T-helper 22 cell (primary cell): Measurements from ENCODE around the gene MYL12B.

Experiments
- DNase-seq: peaks from one replicate; pipeline ENCODE4 v3.0.0-alpha.2; 2020; ENCODE audit warnings: low read depth

The MYL12B gene

GRCh38 chr18:3235846-3236245, 26.1 kb upstream of the MYL12B start:
- DNase-seq: no peak

GRCh38 chr18:3236470-3236869, 25.5 kb upstream of the MYL12B start:
- DNase-seq: no peak

DNA sequence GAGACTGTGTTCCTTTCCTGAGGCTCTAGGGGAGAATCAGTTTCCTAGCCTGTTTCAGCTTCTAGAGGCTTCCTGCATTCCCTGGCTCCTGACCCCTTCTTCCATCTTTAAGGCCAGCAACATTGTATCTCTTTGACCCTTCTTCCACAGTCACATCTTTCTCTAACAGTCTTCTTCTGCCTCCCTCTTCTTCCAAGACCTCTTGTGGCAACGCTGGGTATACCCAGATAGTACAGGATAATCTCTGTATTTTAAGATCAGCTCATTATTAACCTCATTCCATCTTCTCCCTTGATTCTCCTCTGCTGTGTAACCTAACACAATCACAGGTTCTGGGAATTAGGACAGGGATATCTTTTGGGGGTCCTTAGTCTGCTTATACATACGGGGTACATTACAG, 23.2 kb upstream of the MYL12B start:
- no peak for DNase-seq

DNA sequence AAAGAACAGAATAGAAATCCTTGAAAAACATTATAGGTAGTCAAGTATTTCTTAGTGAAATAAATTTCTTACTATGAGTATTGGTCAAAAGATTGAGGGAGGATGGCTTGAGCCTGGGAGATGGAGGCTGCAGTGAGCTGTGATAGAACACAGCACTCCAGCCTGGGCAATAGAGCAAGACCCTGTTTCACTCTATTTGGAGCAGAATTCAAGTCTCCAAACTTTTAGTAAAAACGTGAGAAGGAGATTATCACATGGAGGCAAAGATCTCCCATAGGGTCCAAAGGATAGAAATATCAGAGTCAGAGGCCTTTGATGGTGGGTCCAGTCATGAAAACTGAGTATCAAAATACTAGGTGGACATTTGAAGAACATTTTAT, 16.8 kb upstream of the MYL12B start:
- no peak for DNase-seq

- peak; percentile 53 for DNase-seq
Measured at GRCh38 chr18:3245853-3246634, 15.9 kb upstream of the MYL12B start.

- DNase-seq: no peak
Measured at GRCh38 chr18:3246635-3247239, 15.2 kb upstream of the MYL12B start.

GRCh38 chr18:3247240-3248061, 14.5 kb upstream of the MYL12B start, which contains the start of gene MYL12A:
MYL12A (plus strand) TSS chr18:3247801; CDS start chr18:3253248, 5,447 bp downstream.
- peak; percentile 82 for DNase-seq

- DNase-seq: no peak
Measured at GRCh38 chr18:3248062-3248657, 13.8 kb upstream of the MYL12B start.

DNA sequence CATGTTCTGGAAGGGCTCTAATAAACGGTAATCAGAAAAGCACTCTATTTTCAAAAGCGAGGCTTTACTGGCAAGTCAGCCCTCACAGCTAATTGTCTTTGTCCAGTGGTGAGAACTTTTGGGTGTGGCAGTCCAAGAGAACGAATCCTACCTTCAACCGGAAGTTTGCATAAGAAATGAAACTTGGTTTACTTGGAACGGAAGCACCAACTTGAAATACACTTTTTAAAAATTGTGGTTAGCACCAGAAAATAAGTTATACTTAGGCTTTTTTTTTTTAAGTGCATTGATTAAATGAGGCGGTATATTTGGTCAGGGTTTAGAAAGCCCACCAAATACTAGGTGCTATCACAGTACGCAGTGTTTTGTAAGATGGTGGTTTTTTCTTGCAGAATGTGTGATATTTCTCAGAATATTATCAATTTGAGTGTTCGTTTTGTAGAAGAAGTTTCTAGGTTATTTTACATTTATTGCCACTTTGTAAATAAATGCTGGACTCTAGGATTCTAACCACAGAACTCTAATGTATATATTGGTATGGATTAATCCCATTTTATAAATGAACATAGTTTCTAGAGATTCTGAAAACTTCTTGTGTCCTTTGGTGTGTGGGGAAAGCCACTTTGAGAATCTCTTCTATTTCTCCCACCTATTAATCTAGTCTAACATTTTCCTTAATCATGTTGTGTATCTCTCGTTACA, 13.1 kb upstream of the MYL12B start:
- DNase-seq: no peak

- DNase-seq: no peak
Measured at GRCh38 chr18:3250237-3251107, 11.5 kb upstream of the MYL12B start.

DNA sequence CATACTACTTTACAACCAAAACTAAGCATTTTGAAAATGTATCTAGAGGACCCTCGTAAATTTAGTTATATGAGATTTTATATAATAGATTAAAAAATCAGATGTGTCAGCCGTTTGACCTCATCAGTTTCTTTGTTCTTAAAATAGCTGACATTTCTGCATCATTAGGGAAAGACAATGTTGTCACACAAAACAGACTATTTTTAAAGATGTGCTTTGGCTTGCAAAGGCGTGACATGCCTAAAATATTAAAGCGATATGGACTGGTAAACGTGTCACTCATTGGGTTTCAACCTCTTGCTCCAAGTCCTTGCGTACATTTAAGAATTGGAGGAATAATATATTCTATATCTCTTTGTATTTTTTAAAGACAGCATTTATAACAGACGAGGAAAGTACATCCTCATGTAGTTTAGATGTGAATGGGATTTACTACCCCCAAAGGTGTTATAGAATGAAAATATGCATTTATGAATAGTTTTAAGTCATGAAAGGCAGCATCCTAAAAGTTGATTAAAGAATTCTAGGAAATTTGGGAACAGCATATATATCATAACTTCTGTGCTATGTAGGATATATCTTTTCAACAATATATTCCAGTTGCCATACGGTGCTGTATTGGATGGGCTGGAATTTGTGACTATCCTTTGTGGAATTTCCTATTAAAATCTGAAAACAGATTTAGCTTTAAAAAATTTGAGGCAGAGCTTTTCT, 10.5 kb upstream of the MYL12B start:
- no peak for DNase-seq

GRCh38 chr18:3251963-3252277, 10.0 kb upstream of the MYL12B start:
- DNase-seq: no peak

GRCh38 chr18:3252843-3253242, 9.1 kb upstream of the MYL12B start:
- no peak for DNase-seq

GRCh38 chr18:3254725-3255124, 7.2 kb upstream of the MYL12B start:
- no peak for DNase-seq

- no peak for DNase-seq
Measured at GRCh38 chr18:3255611-3256165, 6.2 kb upstream of the MYL12B start.

DNA sequence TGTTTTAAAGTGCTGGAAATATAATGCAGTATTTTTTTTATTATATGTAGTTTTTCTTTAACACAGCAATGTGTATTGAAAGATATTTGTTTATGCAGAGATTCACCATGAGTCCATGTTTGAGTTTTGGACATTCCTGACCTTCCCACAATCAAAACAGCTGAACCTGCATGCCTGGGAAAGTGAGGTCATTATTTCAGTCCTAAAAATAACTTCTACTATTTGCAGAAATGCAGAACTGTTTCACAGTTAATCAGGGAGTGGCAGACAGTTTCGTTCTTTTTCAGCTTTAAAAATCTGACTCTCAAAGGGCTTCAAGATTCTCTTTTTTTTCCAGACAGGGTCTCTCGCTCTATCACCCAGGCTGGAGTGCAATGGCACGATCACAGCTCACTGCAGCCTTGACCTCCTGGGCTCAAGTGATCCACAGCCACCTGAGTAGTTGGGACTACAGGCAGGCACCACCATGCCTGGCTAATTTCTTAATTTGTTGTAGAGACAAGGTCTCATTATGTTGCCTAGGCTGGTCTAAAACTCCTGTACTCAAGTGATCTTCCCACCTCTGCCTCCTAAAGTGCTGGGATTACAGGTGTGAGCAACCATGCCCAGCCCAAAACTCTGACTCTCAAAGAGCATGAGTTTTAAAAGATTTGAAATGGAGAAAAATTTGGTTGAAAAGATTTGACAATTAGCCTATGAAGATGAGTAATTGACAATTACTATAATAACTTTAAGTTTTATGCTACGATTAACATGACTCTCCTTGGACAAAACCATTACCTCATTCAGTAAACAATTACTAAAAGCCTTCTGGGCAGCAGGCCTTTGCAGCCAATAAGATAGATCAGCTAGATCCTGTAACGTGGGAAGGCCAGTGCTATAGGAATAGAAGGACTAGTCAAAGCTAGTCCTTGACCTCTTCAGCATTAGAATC, 5.0 kb upstream of the MYL12B start:
- no peak for DNase-seq

GRCh38 chr18:3257627-3258120, 4.3 kb upstream of the MYL12B start:
- DNase-seq: no peak

GRCh38 chr18:3260995-3261372, 949 bp upstream of the MYL12B start:
- no peak for DNase-seq
